SW480 (cell line): Measurements from ENCODE around the gene PRSS53.
A peak's percentile ranks its signal among the peaks of the same experiment; 100 is the strongest.

Source experiments
- DNase-seq: peaks from one replicate; pipeline ENCODE4 v3.0.0-alpha.2; 2016; ENCODE audit warnings: low spot score

PRSS53 gene

DNA sequence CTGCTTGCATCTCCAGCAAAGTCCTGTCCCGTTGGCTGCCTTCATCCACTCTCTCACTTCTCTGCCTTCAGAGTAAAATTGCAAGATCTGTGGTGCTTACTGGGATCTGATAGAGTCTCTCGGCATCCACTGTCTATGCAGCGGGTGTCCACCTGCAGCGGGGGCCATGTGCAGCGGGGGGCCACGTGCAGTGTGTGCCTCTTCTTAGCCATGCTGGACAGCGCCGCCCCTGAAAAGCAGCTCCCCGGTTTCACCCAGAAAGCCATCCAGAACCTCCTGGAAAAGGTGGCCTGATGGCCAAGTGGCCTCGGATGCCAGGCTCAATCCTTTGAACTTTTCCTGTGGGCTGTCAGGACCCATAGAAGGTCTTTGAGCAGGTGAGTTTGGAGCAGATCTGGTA, 45.9 kb downstream of the PRSS53 start:
- DNase-seq = no peak

GRCh38 chr16:31038993-31039392, 49.8 kb downstream of the PRSS53 start:
- DNase-seq = no peak

DNA sequence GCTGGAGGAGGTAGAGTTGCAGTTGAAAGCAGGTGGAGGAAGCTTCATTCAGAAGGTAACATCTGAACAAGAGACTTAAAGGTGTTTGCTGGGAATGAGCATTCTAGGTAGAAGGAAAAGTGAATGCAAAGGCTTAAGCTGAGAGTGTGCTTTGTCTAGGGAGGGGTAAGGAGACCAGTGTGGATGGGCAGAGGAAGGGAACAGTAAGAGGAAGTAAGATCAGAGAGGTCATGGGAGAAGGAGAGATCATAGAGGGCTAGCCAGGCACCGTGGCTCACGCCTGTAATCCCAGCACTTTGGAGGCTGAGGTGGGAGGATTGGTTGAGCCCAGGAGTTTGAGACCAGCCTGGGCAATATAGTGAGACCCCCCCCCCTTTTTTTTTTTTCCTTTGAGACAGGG, 52.1 kb downstream of the PRSS53 start:
- DNase-seq = no peak

DNA sequence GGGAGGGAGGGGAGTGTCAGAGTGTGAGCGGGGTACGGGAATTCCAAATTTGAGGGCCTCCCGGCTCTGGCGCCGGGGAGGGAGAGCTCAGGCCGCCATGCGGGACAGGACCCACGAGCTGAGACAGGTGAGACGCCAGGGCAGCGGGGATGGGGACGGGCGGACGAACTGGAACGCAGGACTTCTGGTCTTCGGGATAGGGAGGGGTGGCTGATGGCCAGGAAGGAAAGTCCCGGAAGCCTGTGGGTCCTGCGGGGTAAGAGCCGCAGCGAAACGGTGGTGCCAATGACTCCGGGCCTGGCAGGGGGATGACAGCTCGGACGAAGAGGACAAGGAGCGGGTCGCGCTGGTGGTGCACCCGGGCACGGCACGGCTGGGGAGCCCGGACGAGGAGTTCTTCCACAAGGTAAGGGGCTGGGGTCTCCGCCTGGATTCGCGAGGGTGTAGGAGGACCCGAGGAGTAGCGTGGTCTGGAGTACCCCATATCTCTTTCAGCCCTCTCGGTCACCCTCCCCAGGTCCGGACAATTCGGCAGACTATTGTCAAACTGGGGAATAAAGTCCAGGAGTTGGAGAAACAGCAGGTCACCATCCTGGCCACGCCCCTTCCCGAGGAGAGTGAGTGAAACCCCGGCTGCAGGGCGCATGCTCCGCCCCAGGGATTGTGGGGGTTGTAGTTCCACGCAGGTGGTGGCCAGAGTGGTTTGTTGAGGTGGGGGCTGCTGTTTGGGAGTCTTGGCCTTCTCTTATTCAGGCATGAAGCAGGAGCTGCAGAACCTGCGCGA, 54.8 kb downstream of the PRSS53 start:
- peak; percentile 70 for DNase-seq
